ENCODE results near the gene SLC35A5. TPM values are rescaled to one million over a fixed set of nuclear protein-coding genes. Genes with fewer than 3 reads are reported as not detected.

SLC35A5 gene
- total and polyA plus RNA-seq, 2 of the 13 experiments (the other 11 are each of a cell fraction or from before 2014, with no cell fraction given): 15.5 to 26.5 TPM

DNA sequence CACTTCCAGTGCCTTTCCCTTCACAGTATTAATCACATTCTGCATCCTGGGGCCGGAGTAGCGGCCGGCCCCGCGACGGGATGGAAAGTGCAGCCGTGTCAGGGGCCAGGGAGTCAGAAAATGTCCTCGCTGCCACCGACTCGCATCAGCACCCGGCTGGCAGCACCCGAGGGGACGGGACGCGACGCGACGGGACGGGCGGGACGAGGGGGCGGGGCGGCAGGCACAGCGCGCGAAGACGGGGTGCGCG, 436 bp upstream of the SLC35A5 start:
- peak overlapping the region; percentile 88 for H3K9ac ChIP-seq (ENCODE audit: insufficient read depth, low read depth, low read length)
- H4K20me1 ChIP-seq (ENCODE audit: insufficient read depth, low read length): no peaks in the 10 kb centered on the region
- no peak for FAIRE-seq
- H3K9me3 ChIP-seq (ENCODE audit: low read length): no peaks in the 10 kb centered on the region
- no CpG with 5 or more reads among the region's 29 CpGs for WGBS (ENCODE audit: low lambda C conversion rate)
- DNase-seq (ENCODE audit: low spot score): no peak
- CTCF ChIA-PET (ENCODE audit: low intra/inter-chr PET ratio, low total read pairs): no interaction called here
- peak overlapping the region; percentile 30 for H2AFZ ChIP-seq (ENCODE audit: low read length)
- H3K4me3 ChIP-seq (replicated peaks in 1 of 3; ENCODE audit: insufficient read depth in 1 of 3, low read depth in 2 of 3, low read length in 3 of 3): peak overlapping the region; percentile 85 to 91 (median 85)
- H3K36me3 ChIP-seq (replicated peaks in 1 of 2; ENCODE audit: control insufficient read depth in 1 of 2, insufficient read depth in 2 of 2, low read length in 2 of 2): peaks cover 0 to 7% of the 10 kb centered on the region in 2 experiments; a peak in 1 of 5 replicates
- TSS peak; percentile 59 for BruUV-seq (replicated peaks)
- in situ Hi-C loops (cut with HindIII; ENCODE audit: extremely low pct_ligation_motif_present, low pct_unique_long_range_greater_than_20kb): no loop called here
- peak; percentile 58 for ATAC-seq
- intact Hi-C loops (cut with micrococcal nuclease; ENCODE audit: unreplicated experiment): loop anchor here (2.0 kb wide), 1 partner anchor 429 kb away; the partner anchor contains the start of gene GTPBP8
- H3K4me1 ChIP-seq (ENCODE audit: insufficient read depth, low read length): peaks cover 16% of the 10 kb centered on the region
- H3K4me2 ChIP-seq (ENCODE audit: low read depth, low read length): peak overlapping the region; percentile 85
- no peaks in the 10 kb centered on the region; a peak in 1 of 5 replicates for H3K27me3 ChIP-seq (ENCODE audit: control insufficient read depth in 1 of 2, insufficient read depth in 2 of 2, low read length in 2 of 2)
- H3K27ac ChIP-seq (ENCODE audit: extremely low read length, insufficient read depth, low read length): peak overlapping the region; percentile 95
- peaks cover 37% of the 10 kb centered on the region for H3K79me2 ChIP-seq (ENCODE audit: insufficient read depth, low read length)
- POLR2A ChIA-PET: interaction anchor here (0.6 to 1.1 kb wide), 4 partner anchors 16 to 582 kb away, joined by 3 to 7 read pairs (median 4); partner anchors contain the start of gene ABHD10
- TF ChIP-seq, protein P1, sequence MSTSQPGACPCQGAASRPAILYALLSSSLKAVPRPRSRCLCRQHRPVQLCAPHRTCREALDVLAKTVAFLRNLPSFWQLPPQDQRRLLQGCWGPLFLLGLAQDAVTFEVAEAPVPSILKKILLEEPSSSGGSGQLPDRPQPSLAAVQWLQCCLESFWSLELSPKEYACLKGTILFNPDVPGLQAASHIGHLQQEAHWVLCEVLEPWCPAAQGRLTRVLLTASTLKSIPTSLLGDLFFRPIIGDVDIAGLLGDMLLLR (CRISPR knock-in tag; IDR thresholded peaks at IDR 0.05): peak; percentile 72; the same call in 1 of the 2 replicates
- TF ChIP-seq, protein P2, sequence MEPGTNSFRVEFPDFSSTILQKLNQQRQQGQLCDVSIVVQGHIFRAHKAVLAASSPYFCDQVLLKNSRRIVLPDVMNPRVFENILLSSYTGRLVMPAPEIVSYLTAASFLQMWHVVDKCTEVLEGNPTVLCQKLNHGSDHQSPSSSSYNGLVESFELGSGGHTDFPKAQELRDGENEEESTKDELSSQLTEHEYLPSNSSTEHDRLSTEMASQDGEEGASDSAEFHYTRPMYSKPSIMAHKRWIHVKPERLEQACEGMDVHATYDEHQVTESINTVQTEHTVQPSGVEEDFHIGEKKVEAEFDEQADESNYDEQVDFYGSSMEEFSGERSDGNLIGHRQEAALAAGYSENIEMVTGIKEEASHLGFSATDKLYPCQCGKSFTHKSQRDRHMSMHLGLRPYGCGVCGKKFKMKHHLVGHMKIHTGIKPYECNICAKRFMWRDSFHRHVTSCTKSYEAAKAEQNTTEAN (CRISPR knock-in tag; conservative IDR thresholded peaks at IDR 0.05): 0 out of 2 replicates have a peak, but pooled peaks have one; percentile 17
- TF ChIP-seq KDM2A (CRISPR knock-in tag; IDR thresholded peaks at IDR 0.05; ENCODE audit: borderline replicate concordance, low read depth): no peak
- TF ChIP-seq, protein P3, sequence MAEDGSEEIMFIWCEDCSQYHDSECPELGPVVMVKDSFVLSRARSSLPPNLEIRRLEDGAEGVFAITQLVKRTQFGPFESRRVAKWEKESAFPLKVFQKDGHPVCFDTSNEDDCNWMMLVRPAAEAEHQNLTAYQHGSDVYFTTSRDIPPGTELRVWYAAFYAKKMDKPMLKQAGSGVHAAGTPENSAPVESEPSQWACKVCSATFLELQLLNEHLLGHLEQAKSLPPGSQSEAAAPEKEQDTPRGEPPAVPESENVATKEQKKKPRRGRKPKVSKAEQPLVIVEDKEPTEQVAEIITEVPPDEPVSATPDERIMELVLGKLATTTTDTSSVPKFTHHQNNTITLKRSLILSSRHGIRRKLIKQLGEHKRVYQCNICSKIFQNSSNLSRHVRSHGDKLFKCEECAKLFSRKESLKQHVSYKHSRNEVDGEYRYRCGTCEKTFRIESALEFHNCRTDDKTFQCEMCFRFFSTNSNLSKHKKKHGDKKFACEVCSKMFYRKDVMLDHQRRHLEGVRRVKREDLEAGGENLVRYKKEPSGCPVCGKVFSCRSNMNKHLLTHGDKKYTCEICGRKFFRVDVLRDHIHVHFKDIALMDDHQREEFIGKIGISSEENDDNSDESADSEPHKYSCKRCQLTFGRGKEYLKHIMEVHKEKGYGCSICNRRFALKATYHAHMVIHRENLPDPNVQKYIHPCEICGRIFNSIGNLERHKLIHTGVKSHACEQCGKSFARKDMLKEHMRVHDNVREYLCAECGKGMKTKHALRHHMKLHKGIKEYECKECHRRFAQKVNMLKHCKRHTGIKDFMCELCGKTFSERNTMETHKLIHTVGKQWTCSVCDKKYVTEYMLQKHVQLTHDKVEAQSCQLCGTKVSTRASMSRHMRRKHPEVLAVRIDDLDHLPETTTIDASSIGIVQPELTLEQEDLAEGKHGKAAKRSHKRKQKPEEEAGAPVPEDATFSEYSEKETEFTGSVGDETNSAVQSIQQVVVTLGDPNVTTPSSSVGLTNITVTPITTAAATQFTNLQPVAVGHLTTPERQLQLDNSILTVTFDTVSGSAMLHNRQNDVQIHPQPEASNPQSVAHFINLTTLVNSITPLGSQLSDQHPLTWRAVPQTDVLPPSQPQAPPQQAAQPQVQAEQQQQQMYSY (CRISPR knock-in tag; IDR thresholded peaks at IDR 0.05): peak; percentile 68; the same call in 1 of the 2 replicates
- TF ChIP-seq KLF12 (CRISPR knock-in tag; IDR thresholded peaks at IDR 0.05; ENCODE audit: borderline replicate concordance): peak; percentile 63; the same call in 1 of the 2 replicates
- no peak for TF ChIP-seq KLF15 (CRISPR knock-in tag; IDR thresholded peaks at IDR 0.05; ENCODE audit: borderline replicate concordance)
- peak; percentile 53; the same call in 1 of the 2 replicates for TF ChIP-seq BRD4 (CRISPR knock-in tag; IDR thresholded peaks at IDR 0.05)
- TF ChIP-seq, protein P4, sequence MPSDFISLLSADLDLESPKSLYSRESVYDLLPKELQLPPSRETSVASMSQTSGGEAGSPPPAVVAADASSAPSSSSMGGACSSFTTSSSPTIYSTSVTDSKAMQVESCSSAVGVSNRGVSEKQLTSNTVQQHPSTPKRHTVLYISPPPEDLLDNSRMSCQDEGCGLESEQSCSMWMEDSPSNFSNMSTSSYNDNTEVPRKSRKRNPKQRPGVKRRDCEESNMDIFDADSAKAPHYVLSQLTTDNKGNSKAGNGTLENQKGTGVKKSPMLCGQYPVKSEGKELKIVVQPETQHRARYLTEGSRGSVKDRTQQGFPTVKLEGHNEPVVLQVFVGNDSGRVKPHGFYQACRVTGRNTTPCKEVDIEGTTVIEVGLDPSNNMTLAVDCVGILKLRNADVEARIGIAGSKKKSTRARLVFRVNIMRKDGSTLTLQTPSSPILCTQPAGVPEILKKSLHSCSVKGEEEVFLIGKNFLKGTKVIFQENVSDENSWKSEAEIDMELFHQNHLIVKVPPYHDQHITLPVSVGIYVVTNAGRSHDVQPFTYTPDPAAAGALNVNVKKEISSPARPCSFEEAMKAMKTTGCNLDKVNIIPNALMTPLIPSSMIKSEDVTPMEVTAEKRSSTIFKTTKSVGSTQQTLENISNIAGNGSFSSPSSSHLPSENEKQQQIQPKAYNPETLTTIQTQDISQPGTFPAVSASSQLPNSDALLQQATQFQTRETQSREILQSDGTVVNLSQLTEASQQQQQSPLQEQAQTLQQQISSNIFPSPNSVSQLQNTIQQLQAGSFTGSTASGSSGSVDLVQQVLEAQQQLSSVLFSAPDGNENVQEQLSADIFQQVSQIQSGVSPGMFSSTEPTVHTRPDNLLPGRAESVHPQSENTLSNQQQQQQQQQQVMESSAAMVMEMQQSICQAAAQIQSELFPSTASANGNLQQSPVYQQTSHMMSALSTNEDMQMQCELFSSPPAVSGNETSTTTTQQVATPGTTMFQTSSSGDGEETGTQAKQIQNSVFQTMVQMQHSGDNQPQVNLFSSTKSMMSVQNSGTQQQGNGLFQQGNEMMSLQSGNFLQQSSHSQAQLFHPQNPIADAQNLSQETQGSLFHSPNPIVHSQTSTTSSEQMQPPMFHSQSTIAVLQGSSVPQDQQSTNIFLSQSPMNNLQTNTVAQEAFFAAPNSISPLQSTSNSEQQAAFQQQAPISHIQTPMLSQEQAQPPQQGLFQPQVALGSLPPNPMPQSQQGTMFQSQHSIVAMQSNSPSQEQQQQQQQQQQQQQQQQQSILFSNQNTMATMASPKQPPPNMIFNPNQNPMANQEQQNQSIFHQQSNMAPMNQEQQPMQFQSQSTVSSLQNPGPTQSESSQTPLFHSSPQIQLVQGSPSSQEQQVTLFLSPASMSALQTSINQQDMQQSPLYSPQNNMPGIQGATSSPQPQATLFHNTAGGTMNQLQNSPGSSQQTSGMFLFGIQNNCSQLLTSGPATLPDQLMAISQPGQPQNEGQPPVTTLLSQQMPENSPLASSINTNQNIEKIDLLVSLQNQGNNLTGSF (CRISPR knock-in tag; IDR thresholded peaks at IDR 0.05): 0 out of 2 replicates have a peak, but pooled peaks have one; percentile 53
- peak; percentile 32; the same call in 1 of the 2 replicates for TF ChIP-seq KDM5A (IDR thresholded peaks at IDR 0.05; ENCODE audit: borderline replicate concordance, low read length)
- TF ChIP-seq ZNF891 (CRISPR knock-in tag; IDR thresholded peaks at IDR 0.05): peak; percentile 87; the same call in 1 of the 2 replicates
- TF ChIP-seq ZNF180 (CRISPR knock-in tag; IDR thresholded peaks at IDR 0.05; ENCODE audit: borderline replicate concordance, low read depth): peak; percentile 87; the same call in 1 of the 2 replicates
- 0 out of 2 replicates have a peak, but pooled peaks have one; percentile 16 for TF ChIP-seq ZNF256 (CRISPR knock-in tag; conservative IDR thresholded peaks at IDR 0.05)
- TF ChIP-seq HOXA9 (CRISPR knock-in tag; IDR thresholded peaks at IDR 0.05; ENCODE audit: borderline replicate concordance): peak; percentile 90

Data from HepG2 (cell line).